ENCODE results near the gene DDIT4.

- no peak for TF ChIP-seq GATA2 (IDR thresholded peaks at IDR 0.05; ENCODE audit: low read depth, low read length)
- no peak for TF ChIP-seq GATA3 (IDR thresholded peaks at IDR 0.05; ENCODE audit: low read depth, low read length)
Measured at GRCh38 chr10:72258617-72259016, 15.1 kb upstream of the DDIT4 start.
